B cell (primary cell): ENCODE results near the gene ANKHD1. TPM values are rescaled to one million over a fixed set of nuclear protein-coding genes. Genes with fewer than 3 reads are reported as not detected.

ENCODE experiments used
- ATAC-seq: fragments of 200-7000 bp; cut with Tn5 transposase; one replicate; pipeline ENCODE4 v1.10.0; 2021; ENCODE audit warnings: low read depth, mild to moderate bottlenecking, moderate number of reproducible peaks, moderate library complexity
- CTCF ChIA-PET: fragments of 350-600 bp; sonication (Branson Sonifier 250); formaldehyde crosslinking; loops from one replicate; lab custom pipeline; 2021; ENCODE audit warnings: antibody characterized with exemption, inconsistent platforms; lab: Charles Lee
- POLR2A ChIA-PET: fragments of 350-600 bp; sonication (Branson Sonifier 250); formaldehyde crosslinking; loops from one replicate; lab custom pipeline; 2021; ENCODE audit warnings: antibody characterized with exemption; lab: Charles Lee
- DNase-seq: peaks from one replicate; pipeline ENCODE4 v3.0.0; 2013
- H2AFZ ChIP-seq: 2 replicates; pipeline ENCODE4 v1.6.1; 2012; ENCODE audit warnings: mild to moderate bottlenecking, low read depth, low read length; ENCODE audit not compliant: insufficient read depth, poor library complexity, severe bottlenecking
- H3K27ac ChIP-seq, 2 donors: 1 replicate in 1 of 2; 2 replicates in 1 of 2; pipeline ENCODE4 v1.5.1; 2012 to 2013; ENCODE audit warnings: low read length in 2 of 2, mild to moderate bottlenecking in 2 of 2, moderate library complexity in 1 of 2
- H3K27me3 ChIP-seq, 4 experiments: fragments of 200-600 bp in 1 of 4; sonication (generic) in 1 of 4; replicated peaks in 1 of 4; 1 replicate in 2 of 4; 2 replicates in 2 of 4; pipeline versions ENCODE4 v1.6.1 to v1.7.0; 2013 to 2016; ENCODE audit warnings: low read length in 3 of 4, mild to moderate bottlenecking in 2 of 4, mixed read lengths in 1 of 4, moderate library complexity in 1 of 4; ENCODE audit not compliant: insufficient read depth in 4 of 4, control insufficient read depth in 3 of 4; ENCODE audit errors: control extremely low read depth in 1 of 4
- H3K36me3 ChIP-seq, 2 experiments: replicated peaks in 1 of 2; 1 replicate in 1 of 2; 2 replicates in 1 of 2; pipeline versions ENCODE4 v1.6.1 to v1.7.1; 2013; ENCODE audit warnings: low read length in 1 of 2; ENCODE audit not compliant: insufficient read depth in 2 of 2, control insufficient read depth in 1 of 2; ENCODE audit errors: control extremely low read depth in 1 of 2, extremely low read depth in 1 of 2
- H3K4me1 ChIP-seq, 2 donors: fragments of 200-600 bp in 1 of 2; sonication (generic) in 1 of 2; 1 replicate in 1 of 2; 2 replicates in 1 of 2; pipeline versions ENCODE4 v1.5.1 to v1.6.1; 2013 to 2017; ENCODE audit warnings: low read length in 2 of 2; ENCODE audit not compliant: control insufficient read depth in 2 of 2, insufficient read depth in 2 of 2
- H3K4me2 ChIP-seq: replicated peaks from 2 replicates; pipeline ENCODE3; 2012; ENCODE audit warnings: mild to moderate bottlenecking, low read depth, low read length; ENCODE audit not compliant: poor library complexity, severe bottlenecking
- H3K4me3 ChIP-seq, 5 experiments: fragments of 200-600 bp in 1 of 5; sonication (generic) in 1 of 5; 1 replicate in 3 of 5; 2 replicates in 2 of 5; pipeline versions ENCODE4 v1.5.1 to v1.7.0; 2011 to 2016; ENCODE audit warnings: low read length in 4 of 5, mild to moderate bottlenecking in 4 of 5, low read depth in 2 of 5, control low read depth in 1 of 5, moderate library complexity in 1 of 5; ENCODE audit not compliant: insufficient read depth in 1 of 5; ENCODE audit errors: control extremely low read depth in 1 of 5, extremely low read depth in 1 of 5
- H3K79me2 ChIP-seq: fragments of 200-600 bp; sonication (generic); one replicate; pipeline ENCODE4 v1.6.0; 2016; ENCODE audit warnings: low read length; ENCODE audit not compliant: control insufficient read depth, insufficient read depth
- H3K9ac ChIP-seq: fragments of 200-600 bp; sonication (generic); 2 replicates; pipeline ENCODE4 v1.6.1; 2017; ENCODE audit warnings: mild to moderate bottlenecking, low read length, moderate library complexity
- H3K9me3 ChIP-seq, 3 donors: one replicate each; pipeline versions ENCODE4 v1.6.1 to v1.7.1; 2013; ENCODE audit warnings: low read length in 2 of 3; ENCODE audit not compliant: control insufficient read depth in 2 of 3, insufficient read depth in 1 of 3; ENCODE audit errors: control extremely low read depth in 1 of 3
- H4K20me1 ChIP-seq: 2 replicates; pipeline ENCODE4 v1.6.0; 2012; ENCODE audit warnings: mild to moderate bottlenecking, low read length; ENCODE audit not compliant: insufficient read depth, control insufficient read depth, poor library complexity, severe bottlenecking
- H3K27ac Mint-ChIP-seq: one replicate; pipeline ENCODE4 v1.8.0; 2021; ENCODE audit warnings: mixed read lengths
- H3K27me3 Mint-ChIP-seq: one replicate; pipeline ENCODE4 v1.8.0; 2021; ENCODE audit warnings: mixed read lengths
- H3K4me1 Mint-ChIP-seq: one replicate; pipeline ENCODE4 v1.8.0; 2021; ENCODE audit warnings: mixed read lengths
- H3K4me3 Mint-ChIP-seq: one replicate; pipeline ENCODE4 v1.8.0; 2021; ENCODE audit warnings: mixed read lengths
- H3K9me3 Mint-ChIP-seq: one replicate; pipeline ENCODE4 v1.8.0; 2022; ENCODE audit warnings: mixed read lengths; ENCODE audit not compliant: insufficient read depth
- EZH2 ChIP-seq: IDR thresholded peaks from 2 replicates; pipeline ENCODE4 v1.6.1; 2012; ENCODE audit warnings: borderline replicate concordance, low read depth, mild to moderate bottlenecking, moderate library complexity, low read length; ENCODE audit not compliant: insufficient read depth, poor library complexity, severe bottlenecking
- WGBS: methylation state at CpG from one replicate; pipeline ENCODE4 v1.1.5; 2013; ENCODE audit warnings: missing lambda C conversion rate; ENCODE audit not compliant: insufficient coverage; 5-methylcytosine and 5-hydroxymethylcytosine counted together
- intact Hi-C: fragments of 100-400 bp; cut with micrococcal nuclease; formaldehyde crosslinking; loops from one replicate; pipeline ENCODE4 v1.10.0; 2022
- polyA plus RNA-seq: library from polyadenylated mRNA; depleted of rRNA; stranded (reverse); fragments of >200 nt; gene quantifications from 2 replicates; pipeline ENCODE4 v1.2.3, GENCODE V29; 2012
- total RNA-seq, 2 donors: library from RNA; stranded (reverse); fragments of 120-200 nt in 1 of 2; gene quantifications; 1 replicate in 1 of 2; 2 replicates in 1 of 2; pipeline versions ENCODE4 v1.2.3 to v1.2.4, GENCODE V29; 2013 to 2022
- TF ChIP-seq, protein P1 (sequence below): fragments of 200-600 bp; IDR thresholded peaks from one replicate; pipeline ENCODE4 v1.8.0; 2022; ENCODE audit warnings: antibody characterized with exemption, mild to moderate bottlenecking

The ANKHD1 gene
- total and polyA plus RNA-seq, 2 donors (not counting 1 experiment from before 2014, with no cell fraction given): 96.3 to 246 TPM

DNA sequence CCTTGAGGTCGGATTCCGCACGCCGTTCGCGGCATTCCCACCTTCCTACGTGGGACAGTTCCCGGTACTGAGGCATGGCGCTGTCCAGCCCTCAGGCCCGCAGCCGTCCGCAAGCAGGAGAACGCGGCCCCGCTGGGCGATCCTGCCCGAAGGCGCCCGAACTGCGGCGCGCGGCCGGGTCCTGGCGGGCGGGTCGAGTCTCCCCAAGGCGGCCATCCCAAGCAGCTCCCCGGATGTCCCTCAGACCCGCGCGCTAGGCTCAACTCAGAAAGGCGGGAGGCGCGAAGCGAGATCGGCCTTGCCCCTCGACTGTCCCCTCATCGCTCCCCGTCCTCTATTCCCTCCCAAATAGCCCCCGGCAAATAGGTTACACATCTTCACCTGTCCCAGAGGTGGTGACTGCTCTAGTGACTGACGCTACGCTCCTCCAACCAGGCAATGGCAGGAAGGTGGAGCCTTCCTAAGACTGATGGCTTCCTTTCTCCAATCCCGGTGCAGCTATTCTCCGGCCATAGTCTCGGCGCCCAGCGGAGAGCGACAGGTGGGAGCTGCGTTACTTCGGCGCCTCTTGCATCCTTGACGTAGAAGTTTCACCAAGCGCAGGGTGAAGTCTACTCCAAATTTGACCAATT, 787 bp upstream of the ANKHD1 start:
- Histone ChIP-seq H3K27me3 (no peaks in the 10 kb centered on the region), H2AFZ (peak overlapping the region; percentile 96), H3K4me2 (peak overlapping the region; percentile 77), H3K36me3 (peaks cover 0 to 8% of the 10 kb centered on the region in 2 experiments), H3K27ac (peak overlapping the region; percentile 73 to 90), H3K4me3 (peak overlapping the region; percentile 80 to 96 (median 85)), H3K4me1 (peaks cover 31% of the 10 kb centered on the region in 2 donors), H3K79me2 (peaks cover 74% of the 10 kb centered on the region), H3K9me3 (no peaks in the 10 kb centered on the region), H4K20me1 (peaks cover 40% of the 10 kb centered on the region), H3K9ac (peak overlapping the region; percentile 87)
- Mint-ChIP-seq H3K9me3 (no peaks in the 10 kb centered on the region), H3K27me3 (no peaks in the 10 kb centered on the region), H3K27ac (no peak overlapping the region), H3K4me1 (peaks cover 29% of the 10 kb centered on the region), H3K4me3 (no peak overlapping the region)
- ATAC-seq: peak; percentile 65
- ChIA-PET CTCF (interaction anchor here (0.5 to 1.4 kb wide), 5 partner anchors 55 to 752 kb away, joined by 3 to 6 read pairs (median 3); partner anchors contain the start of genes HBEGF, IK and NDUFA2), POLR2A (interaction anchor here (0.9 to 2.2 kb wide), 6 partner anchors 12 to 291 kb away, joined by 3 to 10 read pairs (median 4); partner anchors contain the start of genes EIF4EBP3, HARS1, HARS2 and HBEGF)
- WGBS: under 1% methylated on average over 54 of the region's 54 CpGs
- peak; percentile 96 for DNase-seq
- TF ChIP-seq, protein P1, sequence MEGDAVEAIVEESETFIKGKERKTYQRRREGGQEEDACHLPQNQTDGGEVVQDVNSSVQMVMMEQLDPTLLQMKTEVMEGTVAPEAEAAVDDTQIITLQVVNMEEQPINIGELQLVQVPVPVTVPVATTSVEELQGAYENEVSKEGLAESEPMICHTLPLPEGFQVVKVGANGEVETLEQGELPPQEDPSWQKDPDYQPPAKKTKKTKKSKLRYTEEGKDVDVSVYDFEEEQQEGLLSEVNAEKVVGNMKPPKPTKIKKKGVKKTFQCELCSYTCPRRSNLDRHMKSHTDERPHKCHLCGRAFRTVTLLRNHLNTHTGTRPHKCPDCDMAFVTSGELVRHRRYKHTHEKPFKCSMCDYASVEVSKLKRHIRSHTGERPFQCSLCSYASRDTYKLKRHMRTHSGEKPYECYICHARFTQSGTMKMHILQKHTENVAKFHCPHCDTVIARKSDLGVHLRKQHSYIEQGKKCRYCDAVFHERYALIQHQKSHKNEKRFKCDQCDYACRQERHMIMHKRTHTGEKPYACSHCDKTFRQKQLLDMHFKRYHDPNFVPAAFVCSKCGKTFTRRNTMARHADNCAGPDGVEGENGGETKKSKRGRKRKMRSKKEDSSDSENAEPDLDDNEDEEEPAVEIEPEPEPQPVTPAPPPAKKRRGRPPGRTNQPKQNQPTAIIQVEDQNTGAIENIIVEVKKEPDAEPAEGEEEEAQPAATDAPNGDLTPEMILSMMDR: no peak
- TF ChIP-seq EZH2: no peak
- intact Hi-C loops: loop anchor here (1.0 to 5.0 kb wide), 14 partner anchors 98 to 921 kb away; partner anchors contain the start of genes APBB3, CYSTM1, EIF4EBP3 and HARS1
